Heart right ventricle (tissue), 16 donors: Measurements from ENCODE around the gene SLC35F1. TPM values are rescaled to one million over a fixed set of nuclear protein-coding genes. Genes with fewer than 3 reads are reported as not detected.

Source experiments
- ATAC-seq, 8 donors: fragments of 200-7000 bp; cut with Tn5 transposase; one replicate each; pipeline ENCODE4 v1.9.1; 2020; ENCODE audit warnings: mild to moderate bottlenecking in 8 of 8, moderate library complexity in 8 of 8, moderate number of reproducible peaks in 1 of 8
- DNase-seq, 2 donors: peaks; one replicate each; pipeline ENCODE4 v3.0.0-alpha.2; 2020
- H3K27ac ChIP-seq, 10 donors: fragments of 200-600 bp; sonication (generic) in 2 of 10; one replicate each; pipeline versions ENCODE4 v1.5.0 to v1.8.0; 2020 to 2022; ENCODE audit warnings: mild to moderate bottlenecking in 3 of 10
- H3K27me3 ChIP-seq, 7 donors: fragments of 200-600 bp; one replicate each; pipeline ENCODE4 v1.8.0; 2021 to 2022; ENCODE audit warnings: mild to moderate bottlenecking in 2 of 7
- H3K36me3 ChIP-seq, 9 donors: fragments of 200-600 bp; sonication (generic) in 1 of 9; one replicate each; pipeline versions ENCODE4 v1.5.0 to v1.8.0; 2020 to 2022; ENCODE audit warnings: mild to moderate bottlenecking in 2 of 9
- H3K4me1 ChIP-seq, 9 donors: fragments of 200-600 bp; sonication (generic) in 1 of 9; one replicate each; pipeline versions ENCODE4 v1.5.0 to v1.8.0; 2020 to 2022; ENCODE audit warnings: mild to moderate bottlenecking in 4 of 9
- H3K4me3 ChIP-seq, 10 donors: fragments of 200-600 bp; sonication (generic) in 2 of 10; one replicate each; pipeline versions ENCODE4 v1.5.0 to v1.8.0; 2020 to 2022; ENCODE audit warnings: mild to moderate bottlenecking in 7 of 10, moderate library complexity in 2 of 10
- H3K9me3 ChIP-seq, 11 donors: fragments of 200-600 bp in 10 of 11; sonication (generic) in 2 of 11; one replicate each; pipeline versions ENCODE4 v1.5.0 to v1.8.0; 2013 to 2022; ENCODE audit warnings: mild to moderate bottlenecking in 2 of 11, control low read depth in 1 of 11, moderate library complexity in 1 of 11
- CTCF ChIP-seq, 9 donors: fragments of 200-600 bp; sonication (generic) in 2 of 9; IDR thresholded peaks; one replicate each; pipeline versions ENCODE4 v1.5.0 to v1.8.0; 2021 to 2022; ENCODE audit warnings: antibody characterized with exemption in 9 of 9, mild to moderate bottlenecking in 5 of 9, moderate library complexity in 1 of 9
- WGBS, 2 donors: extraction: QIAGEN DNeasy Blood & Tissue Kit; methylation state at CpG; one replicate each; pipeline ENCODE4 v1.1.7; 2013; ENCODE audit warnings: inconsistent platforms in 1 of 2; 5-methylcytosine and 5-hydroxymethylcytosine counted together
- intact Hi-C, 10 donors: fragments of 100-400 bp; cut with DNase I; formaldehyde crosslinking; loops; one replicate each; pipeline versions ENCODE4 v1.11.1 to v1.14.2; 2022
- polyA plus RNA-seq, 2 donors: library from polyadenylated mRNA; stranded (reverse); fragments of 200-250 nt; gene quantifications; one replicate each; pipeline ENCODE4 v1.2.3, GENCODE V29; 2013
- total RNA-seq, 10 donors: library from RNA; stranded (reverse); fragmentation: NEBNext Ultra II Directional in 3 of 10; extraction: Animal tissue kit (Norgen Biotek cat#: 25700) in 3 of 10; gene quantifications; one replicate each; pipeline versions ENCODE4 v1.2.1 to v1.2.4, GENCODE V29; 2021 to 2023
- donor health status: Arrhythmogenic right ventricular cardiomyopathy.
- donor health status: ischemic (EF 13 %, LVEDD 7.1; RV severe dilation, severe dysfunction).
- donor health status: healthy with polysubstance abuse.
- donor health status: DM: no; HTN: yes; CAD: no.
- donor health status: DM: no; HTN: no; CAD: no.
- donor health status: ischemic (EF 25% LVEDD 6.9; RV normal size, moderate dysfunction).
- donor health status: ischemic (EF 25% LVEDD 5.7; RV mildly dilated, moderate dysfunction).
- donor health status: healthy.
- donor health status: DM: yes; HTN: yes; CAD: no.
- donor health status: Ischemic cardiomyopathy.
- donor health status: ischemic (EF 35%, LVEDD 5.7; RV mildly dilated, moderate dysfunction).
- donor health status: nonischemic (EF 11% LVEDD 7.7; RV severe dilation, severe dysfunction).
- donor health status: DM: yes; HTN: yes; CAD: no.
- donor health status: PGD.
- donor health status: ischemic (EF 29% LVEDD 5.4; RV normal size, mild dysfunction).
- donor health status: nonischemic (EF 23%, LVEDD 6.1; RV moderate dilation, normal function).

SLC35F1 gene
- total and polyA plus RNA-seq, 12 donors = 0.75 to 17.7 (median 6.3) TPM

GRCh38 chr6:118141211-118141610 lies 234.1 kb downstream of the SLC35F1 start:
- intact Hi-C loops = no loop called here
- H3K36me3 ChIP-seq = no peaks in the 10 kb centered on the region
- no peaks in the 10 kb centered on the region for H3K9me3 ChIP-seq
- no peak overlapping the region for H3K27ac ChIP-seq
- ATAC-seq = no peak
- no peak for DNase-seq
- no peak overlapping the region for H3K4me3 ChIP-seq
- no peaks in the 10 kb centered on the region for H3K27me3 ChIP-seq
- WGBS, 2 donors = 95 to 96% methylated on average over 1 of the region's 1 CpG
- H3K4me1 ChIP-seq = no peaks in the 10 kb centered on the region
- no peak for TF ChIP-seq CTCF (IDR thresholded peaks at IDR 0.05)

GRCh38 chr6:118146584-118146983 lies 239.5 kb downstream of the SLC35F1 start:
- Histone ChIP-seq H3K4me3 (no peak overlapping the region), H3K27me3 (no peaks in the 10 kb centered on the region), H3K27ac (no peak overlapping the region), H3K9me3 (no peaks in the 10 kb centered on the region), H3K36me3 (no peaks in the 10 kb centered on the region), H3K4me1 (no peaks in the 10 kb centered on the region)
- no peak for ATAC-seq
- WGBS, 2 donors = 79 to 96% methylated on average over 1 of the region's 1 CpG
- intact Hi-C loops = no loop called here
- DNase-seq = no peak
- no peak for TF ChIP-seq CTCF (IDR thresholded peaks at IDR 0.05)

GRCh38 chr6:118147511-118147910 lies 240.4 kb downstream of the SLC35F1 start:
- DNase-seq (no peak), ATAC-seq (no peak)
- H3K27ac ChIP-seq = no peak overlapping the region
- H3K9me3 ChIP-seq = no peaks in the 10 kb centered on the region
- TF ChIP-seq CTCF (IDR thresholded peaks at IDR 0.05) = no peak
- H3K36me3 ChIP-seq = no peaks in the 10 kb centered on the region
- H3K4me3 ChIP-seq = no peak overlapping the region
- intact Hi-C loops = no loop called here
- H3K27me3 ChIP-seq = no peaks in the 10 kb centered on the region
- H3K4me1 ChIP-seq = no peaks in the 10 kb centered on the region
- whole genome bisulfite sequencing, 2 donors = 90 to 91% methylated on average over 5 of the region's 5 CpGs

GRCh38 chr6:118148561-118148960 lies 241.5 kb downstream of the SLC35F1 start:
- Histone ChIP-seq H3K4me3 (no peak overlapping the region), H3K4me1 (peaks cover 0 to 4% (median 0%) of the 10 kb centered on the region in 9 donors), H3K36me3 (no peaks in the 10 kb centered on the region), H3K27ac (no peak overlapping the region), H3K27me3 (no peaks in the 10 kb centered on the region), H3K9me3 (no peaks in the 10 kb centered on the region)
- ATAC-seq = no peak
- no peak for DNase-seq
- intact Hi-C loops = no loop called here
- WGBS, 2 donors = 87 to 88% methylated on average over 2 of the region's 2 CpGs
- no peak for TF ChIP-seq CTCF (IDR thresholded peaks at IDR 0.05)

GRCh38 chr6:118152524-118152923 lies 245.5 kb downstream of the SLC35F1 start:
- TF ChIP-seq CTCF (IDR thresholded peaks at IDR 0.05) = no peak
- Histone ChIP-seq H3K4me3 (no peak overlapping the region), H3K27me3 (no peaks in the 10 kb centered on the region), H3K27ac (no peak overlapping the region), H3K4me1 (peaks cover 0 to 7% (median 0%) of the 10 kb centered on the region in 9 donors), H3K9me3 (no peaks in the 10 kb centered on the region), H3K36me3 (no peaks in the 10 kb centered on the region)
- no peak for DNase-seq
- intact Hi-C loops = no loop called here
- ATAC-seq = no peak
